Adrenal gland (tissue), 12 donors: Measurements from ENCODE around the gene NYAP1. TPM values are rescaled to one million over a fixed set of nuclear protein-coding genes. Genes with fewer than 3 reads are reported as not detected.
"Not testable (repeated sequence)": the region's sequence is repeated elsewhere in the genome, so short reads cannot be mapped to it uniquely, and the experiment has no call there.

Experiments used
- DNase-seq, 7 donors: peaks; one replicate each; pipeline ENCODE4 v3.0.0-alpha.2; 2019 to 2020
- H3K27ac ChIP-seq, 5 donors: fragments of 200-600 bp; sonication (generic) in 4 of 5; 1 replicate in 3 of 5; 2 replicates in 2 of 5; pipeline versions ENCODE4 v1.5.1 to v1.8.0; 2016 to 2020; ENCODE audit warnings: mild to moderate bottlenecking in 1 of 5
- H3K27me3 ChIP-seq: fragments of 200-600 bp; 2 replicates; pipeline ENCODE4 v1.8.0; 2021
- H3K36me3 ChIP-seq, 2 donors: fragments of 200-600 bp; replicated peaks in 1 of 2; 1 replicate in 1 of 2; 2 replicates in 1 of 2; pipeline versions ENCODE4 v1.5.1 to v1.8.0; 2018 to 2022
- H3K4me1 ChIP-seq, 2 donors: fragments of 200-600 bp; replicated peaks in 1 of 2; 1 replicate in 1 of 2; 2 replicates in 1 of 2; pipeline versions ENCODE4 v1.5.1 to v1.8.0; 2018 to 2021
- H3K4me3 ChIP-seq, 4 donors: fragments of 200-600 bp; sonication (generic) in 3 of 4; one replicate each; pipeline ENCODE4 v1.5.1; 2016 to 2018
- H3K9me3 ChIP-seq, 3 donors: fragments of 200-600 bp; sonication (generic) in 1 of 3; replicated peaks in 1 of 3; 1 replicate in 2 of 3; 2 replicates in 1 of 3; pipeline versions ENCODE4 v1.5.1 to v1.8.0; 2016 to 2021
- CTCF ChIP-seq, 6 experiments: fragments of 450-650 bp in 4 of 6; fragments of 200-600 bp in 2 of 6; sonication (generic) in 1 of 6; IDR thresholded peaks; 1 replicate in 5 of 6; 2 replicates in 1 of 6; pipeline versions ENCODE4 v1.5.1 to v1.8.0; 2016 to 2021; ENCODE audit warnings: antibody characterized with exemption in 6 of 6, mild to moderate bottlenecking in 2 of 6, moderate library complexity in 1 of 6
- POLR2A ChIP-seq, 2 donors: fragments of 450-650 bp; IDR thresholded peaks; one replicate each; pipeline ENCODE4 v1.6.1; 2017; ENCODE audit warnings: antibody characterized with exemption in 2 of 2, mild to moderate bottlenecking in 2 of 2, moderate library complexity in 1 of 2
- WGBS, 4 donors: extraction: QIAGEN DNeasy Blood & Tissue Kit in 2 of 4; methylation state at CpG; one replicate each; pipeline versions ENCODE4 v1.1.5 to v1.1.7; 2013 to 2017; 5-methylcytosine and 5-hydroxymethylcytosine counted together
- intact Hi-C, 2 donors: fragments of 100-400 bp; cut with DNase I; formaldehyde crosslinking; loops; one replicate each; pipeline versions ENCODE4 v1.14.1 to v1.15.0; 2022 to 2023
- polyA plus RNA-seq, 3 donors: library from polyadenylated mRNA; stranded (reverse); fragments of 200-250 nt in 2 of 3; fragments of 350-450 nt in 1 of 3; fragmentation: Illumina TruSeq in 1 of 3; extraction: RNeasy Lipid Tissue Mini Kit (QIAGEN cat#74804) in 1 of 3; gene quantifications; one replicate each; pipeline ENCODE4 v1.2.3, GENCODE V29; 2013 to 2014
- total RNA-seq, 9 donors: library from RNA; depleted of rRNA in 4 of 9; stranded (reverse); fragments of >200 nt in 4 of 9; fragments of 120-200 nt in 1 of 9; fragmentation: NEBNext Ultra II Directional in 1 of 9; extraction: Animal tissue kit (Norgen Biotek cat#: 25700) in 1 of 9; gene quantifications; one replicate each; pipeline versions ENCODE4 v1.1.0 to v1.2.4, GENCODE V29; 2013 to 2023
- donor health status: healthy with polysubstance abuse.
- donor health status: Bipolar disorder and iron deficiency.
- donor health status: DM: yes; HTN: yes; CAD: no.
- donor health status: DM: no; HTN: no; CAD: no.
- donor health status: DM: no; HTN: no; CAD: no.
- donor health status: DM: yes; HTN: yes; CAD: no.

NYAP1 gene
- total and polyA plus RNA-seq, 12 donors, result 0.79 to 26.1 (median 3.2) TPM; not detected in 1

GRCh38 chr7:100449190-100449795, 34.4 kb upstream of the NYAP1 start:
- 81 to 88% (median 86%) methylated on average over 13 of the region's 13 CpGs for WGBS, 4 donors
- intact Hi-C loops, result no loop called here
- Histone ChIP-seq H3K9me3 (no peaks in the 10 kb centered on the region), H3K4me3 (peak overlapping the region in 1 of 4 donors; percentile 77), H3K27me3 (no peaks in the 10 kb centered on the region), H3K4me1 (peaks cover 11 to 21% of the 10 kb centered on the region in 2 donors), H3K36me3 (no peaks in the 10 kb centered on the region), H3K27ac (peak overlapping the region in 3 of 5 donors; percentile 5 to 72 (median 24))
- DNase-seq, result no peak
- TF ChIP-seq CTCF (IDR thresholded peaks at IDR 0.05) (no peak), POLR2A (IDR thresholded peaks at IDR 0.05) (no peak)

- peaks cover 0 to 4% of the 10 kb centered on the region in 2 donors for H3K4me1 ChIP-seq
- TF ChIP-seq POLR2A (IDR thresholded peaks at IDR 0.05) (no peak), CTCF (IDR thresholded peaks at IDR 0.05) (no peak)
- no peaks in the 10 kb centered on the region for H3K27me3 ChIP-seq
- no peak overlapping the region for H3K4me3 ChIP-seq
- intact Hi-C loops, result no loop called here
- DNase-seq, result no peak
- no peaks in the 10 kb centered on the region for H3K9me3 ChIP-seq
- H3K36me3 ChIP-seq, result no peaks in the 10 kb centered on the region
- 91 to 97% (median 92%) methylated on average over 3 of the region's 3 CpGs for WGBS, 4 donors
- H3K27ac ChIP-seq, result no peak overlapping the region
These were observed 31.2 kb upstream of the NYAP1 start for GRCh38 chr7:100452513-100452912.

GRCh38 chr7:100453854-100454253, 29.9 kb upstream of the NYAP1 start:
- intact Hi-C loops, H3K27me3 ChIP-seq, H3K9me3 ChIP-seq, H3K4me3 ChIP-seq, H3K27ac ChIP-seq, H3K36me3 ChIP-seq, DNase-seq, H3K4me1 ChIP-seq: not testable (repeated sequence)
- WGBS, 4 donors, result 91 to 96% (median 94%) methylated on average over 8 of the region's 8 CpGs

GRCh38 chr7:100455206-100455605, 28.5 kb upstream of the NYAP1 start:
- Histone ChIP-seq H3K9me3 (no peaks in the 10 kb centered on the region), H3K36me3 (no peaks in the 10 kb centered on the region), H3K4me3 (no peak overlapping the region), H3K27me3 (no peaks in the 10 kb centered on the region), H3K27ac (no peak overlapping the region), H3K4me1 (peaks cover 0 to 4% of the 10 kb centered on the region in 2 donors)
- no peak for TF ChIP-seq POLR2A (IDR thresholded peaks at IDR 0.05)
- TF ChIP-seq CTCF (IDR thresholded peaks at IDR 0.05), result no peak
- intact Hi-C loops, result no loop called here
- WGBS, 4 donors, result 91 to 92% (median 92%) methylated on average over 2 to 3 of the region's 3 CpGs
- no peak for DNase-seq

- Histone ChIP-seq H3K36me3 (no peaks in the 10 kb centered on the region), H3K4me3 (no peak overlapping the region), H3K4me1 (no peaks in the 10 kb centered on the region), H3K27ac (no peak overlapping the region), H3K27me3 (no peaks in the 10 kb centered on the region), H3K9me3 (no peaks in the 10 kb centered on the region)
- no peak for DNase-seq
- 88 to 92% (median 90%) methylated on average over 11 to 14 of the region's 14 CpGs for WGBS, 4 donors
- intact Hi-C loops, result no loop called here
- TF ChIP-seq POLR2A (IDR thresholded peaks at IDR 0.05) (no peak), CTCF (IDR thresholded peaks at IDR 0.05) (no peak)
These were observed 27.2 kb upstream of the NYAP1 start for GRCh38 chr7:100456562-100456961.
